H1 (cell line): Measurements from ENCODE around the gene CCPG1. TPM values are rescaled to one million over a fixed set of nuclear protein-coding genes. Genes with fewer than 3 reads are reported as not detected.

Source experiments
- CTCF ChIA-PET: fragments of 300-600 bp; sonication (Branson Sonifier 250); formaldehyde crosslinking; loops from one replicate; lab custom pipeline; 2021; ENCODE audit not compliant: partially characterized antibody; lab: Charles Lee
- POLR2A ChIA-PET: fragments of 300-600 bp; sonication (Branson Sonifier 250); formaldehyde crosslinking; loops from one replicate; lab custom pipeline; 2021; ENCODE audit warnings: inconsistent platforms; ENCODE audit not compliant: partially characterized antibody; lab: Charles Lee
- DNase-seq, 2 experiments: peaks; one replicate each; pipeline versions ENCODE4 v3.0.0 to v3.0.0-alpha.2; 2010 to 2022; ENCODE audit warnings: low spot score in 2 of 2, low read depth in 1 of 2, mixed read lengths in 1 of 2
- FAIRE-seq: peaks from 2 replicates; lab custom pipeline; 2011; peaks lifted over from hg19 to GRCh38; lab: Jason Lieb, UNC
- H2AFZ ChIP-seq: 2 replicates; pipeline ENCODE4 v1.8.1; 2012; ENCODE audit warnings: low read length, inconsistent platforms
- H2AK5ac ChIP-seq: 2 replicates; pipeline ENCODE4 v1.6.1; 2013; ENCODE audit warnings: low read depth, low read length
- H2BK120ac ChIP-seq: replicated peaks from 2 replicates; pipeline ENCODE3; 2013; ENCODE audit warnings: low read depth, low read length, inconsistent platforms
- H2BK12ac ChIP-seq: 2 replicates; pipeline ENCODE4 v1.6.1; 2013; ENCODE audit warnings: low read depth, low read length
- H2BK15ac ChIP-seq: 2 replicates; pipeline ENCODE4 v1.6.1; 2013; ENCODE audit warnings: low read length
- H2BK20ac ChIP-seq: 2 replicates; pipeline ENCODE4 v1.6.1; 2013; ENCODE audit warnings: low read length
- H2BK5ac ChIP-seq: 2 replicates; pipeline ENCODE4 v1.6.1; 2013; ENCODE audit warnings: low read depth, low read length
- H3K14ac ChIP-seq: 2 replicates; pipeline ENCODE4 v1.6.1; 2013; ENCODE audit warnings: inconsistent platforms; ENCODE audit not compliant: insufficient read length
- H3K18ac ChIP-seq: 2 replicates; pipeline ENCODE4 v1.6.1; 2013; ENCODE audit warnings: low read length; ENCODE audit errors: extremely low read depth
- H3K23ac ChIP-seq: 2 replicates; pipeline ENCODE4 v1.6.1; 2013; ENCODE audit warnings: inconsistent platforms; ENCODE audit not compliant: insufficient read length
- H3K23me2 ChIP-seq: 2 replicates; pipeline ENCODE4 v1.6.1; 2013; ENCODE audit warnings: low read depth, low read length
- H3K27ac ChIP-seq: 2 replicates; pipeline ENCODE4 v1.6.1; 2011; ENCODE audit warnings: low read depth, low read length, inconsistent platforms
- H3K27me3 ChIP-seq, 4 experiments: replicated peaks in 1 of 4; 1 replicate in 1 of 4; 2 replicates in 3 of 4; pipeline versions ENCODE4 v1.6.1 to v1.8.1; 2011 to 2013; ENCODE audit warnings: low read length in 3 of 4, mild to moderate bottlenecking in 3 of 4, inconsistent platforms in 2 of 4, mixed read lengths in 2 of 4, moderate library complexity in 1 of 4; ENCODE audit not compliant: control insufficient read depth in 3 of 4, insufficient read depth in 3 of 4; ENCODE audit errors: extremely low read depth in 1 of 4
- H3K36me3 ChIP-seq, 4 experiments: 2 replicates each; pipeline versions ENCODE4 v1.6.1 to v1.8.1; 2011 to 2013; ENCODE audit warnings: mild to moderate bottlenecking in 4 of 4, low read length in 3 of 4, moderate library complexity in 2 of 4, control low read depth in 1 of 4, inconsistent platforms in 1 of 4; ENCODE audit not compliant: insufficient read depth in 4 of 4, control insufficient read depth in 2 of 4
- H3K4ac ChIP-seq: replicated peaks from 2 replicates; pipeline ENCODE3; 2013; ENCODE audit warnings: low read length, low read depth, mixed read lengths, inconsistent platforms; ENCODE audit not compliant: insufficient read length
- H3K4me1 ChIP-seq, 4 experiments: replicated peaks in 1 of 4; 1 replicate in 1 of 4; 2 replicates in 3 of 4; pipeline versions ENCODE4 v1.6.1 to v1.8.1; 2011 to 2013; ENCODE audit warnings: low read length in 3 of 4, inconsistent platforms in 2 of 4, mixed read lengths in 1 of 4; ENCODE audit not compliant: insufficient read depth in 4 of 4, control insufficient read depth in 3 of 4
- H3K4me2 ChIP-seq, 2 experiments: 2 replicates each; pipeline versions ENCODE4 v1.6.1 to v1.8.1; 2011 to 2013; ENCODE audit warnings: low read depth in 2 of 2, low read length in 2 of 2, control low read depth in 1 of 2, inconsistent platforms in 1 of 2, mild to moderate bottlenecking in 1 of 2; ENCODE audit not compliant: insufficient read depth in 1 of 2
- H3K4me3 ChIP-seq, 4 experiments: fragments of 200-600, 300-600 bp in 1 of 4; sonication (generic), shearing (Covaris generic), sonication (Bioruptor Twin) in 1 of 4; 2 replicates each; pipeline versions ENCODE4 v1.5.1 to v1.8.1; 2011 to 2016; ENCODE audit warnings: low read length in 4 of 4, low read depth in 3 of 4, control low read depth in 2 of 4, inconsistent platforms in 2 of 4, mild to moderate bottlenecking in 2 of 4, mixed read lengths in 1 of 4, moderate library complexity in 1 of 4; ENCODE audit not compliant: insufficient read depth in 2 of 4; ENCODE audit errors: extremely low read depth in 1 of 4
- H3K56ac ChIP-seq: replicated peaks from 2 replicates; pipeline ENCODE3; 2013; ENCODE audit warnings: low read depth, mild to moderate bottlenecking, mixed read lengths, low read length, inconsistent platforms; ENCODE audit not compliant: insufficient read length
- H3K79me1 ChIP-seq: 2 replicates; pipeline ENCODE4 v1.6.1; 2013; ENCODE audit warnings: low read depth, low read length, control low read depth
- H3K79me2 ChIP-seq, 2 experiments: 2 replicates each; pipeline versions ENCODE4 v1.6.1 to v1.8.1; 2012 to 2013; ENCODE audit warnings: low read length in 2 of 2, mild to moderate bottlenecking in 2 of 2, inconsistent platforms in 1 of 2; ENCODE audit not compliant: insufficient read depth in 2 of 2, control insufficient read depth in 1 of 2
- H3K9ac ChIP-seq, 4 experiments: replicated peaks in 1 of 4; 1 replicate in 1 of 4; 2 replicates in 3 of 4; pipeline versions ENCODE4 v1.6.1 to v1.8.1; 2011 to 2013; ENCODE audit warnings: low read depth in 3 of 4, low read length in 3 of 4, control low read depth in 2 of 4, mild to moderate bottlenecking in 2 of 4, moderate library complexity in 2 of 4, inconsistent platforms in 1 of 4; ENCODE audit errors: extremely low read depth in 1 of 4
- H3K9me3 ChIP-seq, 2 experiments: 2 replicates each; pipeline versions ENCODE4 v1.6.1 to v1.8.1; 2012 to 2013; ENCODE audit warnings: mild to moderate bottlenecking in 2 of 2, moderate library complexity in 2 of 2, control low read depth in 1 of 2, inconsistent platforms in 1 of 2, low read depth in 1 of 2, low read length in 1 of 2, mixed read lengths in 1 of 2; ENCODE audit not compliant: insufficient read depth in 2 of 2
- H4K20me1 ChIP-seq, 2 experiments: replicated peaks in 1 of 2; 2 replicates each; pipeline versions ENCODE3 to v1.8.1; 2011 to 2013; ENCODE audit warnings: inconsistent platforms in 2 of 2, low read length in 2 of 2, mild to moderate bottlenecking in 1 of 2; ENCODE audit not compliant: insufficient read depth in 2 of 2, control insufficient read depth in 1 of 2
- H4K5ac ChIP-seq: 2 replicates; pipeline ENCODE4 v1.6.1; 2013; ENCODE audit warnings: low read length, low read depth, mixed read lengths, inconsistent platforms; ENCODE audit not compliant: insufficient read length
- H4K8ac ChIP-seq: 2 replicates; pipeline ENCODE4 v1.8.0; 2013; ENCODE audit warnings: mild to moderate bottlenecking, moderate library complexity, low read length, inconsistent platforms; ENCODE audit not compliant: insufficient read depth; ENCODE audit errors: extremely low read depth
- H4K91ac ChIP-seq: replicated peaks from 2 replicates; pipeline ENCODE3; 2013; ENCODE audit warnings: low read length, mixed read lengths, inconsistent platforms; ENCODE audit not compliant: insufficient read length
- CREB1 ChIP-seq: IDR thresholded peaks from 2 replicates; pipeline ENCODE4 v1.6.1; 2012; ENCODE audit warnings: inconsistent platforms
- JUN ChIP-seq: IDR thresholded peaks from 2 replicates; pipeline ENCODE4 v1.6.1; 2011; ENCODE audit warnings: low read depth, mild to moderate bottlenecking, improper control_type of control experiment, low read length
- KDM1A ChIP-seq: fragments of 200-600, 300-600 bp; sonication (generic); IDR thresholded peaks from 2 replicates; pipeline ENCODE4 v1.7.1; 2016; ENCODE audit warnings: mild to moderate bottlenecking, low read length, borderline replicate concordance
- KDM4A ChIP-seq: IDR thresholded peaks from one replicate; pipeline ENCODE4 v1.7.1; 2012; ENCODE audit warnings: low read depth, mild to moderate bottlenecking, moderate library complexity, low read length, inconsistent platforms; ENCODE audit not compliant: severe bottlenecking
- NANOG ChIP-seq: IDR thresholded peaks from 2 replicates; pipeline ENCODE4 v1.6.1; 2011; ENCODE audit warnings: low read length, low read depth, mild to moderate bottlenecking, inconsistent platforms; ENCODE audit not compliant: insufficient read depth, poor library complexity, severe bottlenecking
- POLR2AphosphoS5 ChIP-seq: IDR thresholded peaks from 2 replicates; pipeline ENCODE4 v1.6.1; 2011; ENCODE audit warnings: low read depth, low read length
- POU5F1 ChIP-seq: IDR thresholded peaks from 2 replicates; pipeline ENCODE4 v1.6.1; 2011; ENCODE audit warnings: low read depth, mild to moderate bottlenecking, low read length, moderate library complexity
- RBBP5 ChIP-seq: IDR thresholded peaks from 2 replicates; pipeline ENCODE4 v1.7.1; 2012; ENCODE audit warnings: low read depth, mild to moderate bottlenecking, inconsistent platforms, low read length, moderate library complexity, borderline replicate concordance
- RNF2 ChIP-seq: fragments of 200-900, 300-1000 bp; sonication (generic); IDR thresholded peaks from 2 replicates; pipeline ENCODE4 v1.7.1; 2016; ENCODE audit warnings: borderline replicate concordance, low read depth, mild to moderate bottlenecking, antibody characterized with exemption, low read length; ENCODE audit not compliant: poor library complexity, severe bottlenecking; ENCODE audit errors: missing control alignments
- RXRA ChIP-seq: IDR thresholded peaks from 2 replicates; pipeline ENCODE4 v1.6.1; 2011; ENCODE audit warnings: low read depth, mild to moderate bottlenecking, low read length, moderate library complexity; ENCODE audit not compliant: insufficient read depth
- SAP30 ChIP-seq: fragments of 300-600 bp; sonication (generic); IDR thresholded peaks from 2 replicates; pipeline ENCODE4 v1.7.1; 2012; ENCODE audit warnings: low read length, moderate library complexity, mild to moderate bottlenecking, inconsistent platforms; ENCODE audit not compliant: insufficient read depth, insufficient replicate concordance
- TAF1 ChIP-seq: IDR thresholded peaks from 2 replicates; pipeline ENCODE4 v1.6.1; 2011; ENCODE audit warnings: mild to moderate bottlenecking, low read depth, low read length
- WGBS, 2 experiments: shearing (Covaris generic) in 1 of 2; methylation state at CpG; one replicate each; pipeline versions ENCODE4 v1.1.6 to v1.1.7; 2013 to 2015; ENCODE audit warnings: low lambda C conversion rate in 2 of 2, mixed read lengths in 2 of 2, inconsistent platforms in 1 of 2, low coverage in 1 of 2, missing lambda C conversion rate in 1 of 2; ENCODE audit not compliant: insufficient replicate concordance in 2 of 2, insufficient coverage in 1 of 2, insufficient read length in 1 of 2; ENCODE audit errors: extremely low coverage in 1 of 2, missing lambda C conversion rate in 1 of 2; 5-methylcytosine and 5-hydroxymethylcytosine counted together
- polyA plus RNA-seq, 7 experiments: library from polyadenylated mRNA; depleted of rRNA in 3 of 7; stranded (reverse) in 5 of 7; unstranded in 2 of 7; fragments of >200 nt in 5 of 7; fragments of 200-250 nt in 2 of 7; gene quantifications; 1 replicate in 5 of 7; 2 replicates in 1 of 7; 4 replicates in 1 of 7; pipeline versions ENCODE4 v1.2.1 to v1.2.3, GENCODE V29; 2011 to 2013; ENCODE audit warnings: missing spikeins in 2 of 7, mixed read lengths in 2 of 7
- total RNA-seq: library from RNA; stranded (reverse); fragmentation: NEBNext Ultra II Directional; extraction: Animal tissue kit (Norgen Biotek cat#: 25700); gene quantifications from 2 replicates; pipeline ENCODE4 v1.2.1, GENCODE V29; 2021

CCPG1 gene
- total and polyA plus RNA-seq, 2 of the 8 experiments (the other 6 are each of a cell fraction or from before 2014, with no cell fraction given): 2.3 to 13.2 TPM

DNA sequence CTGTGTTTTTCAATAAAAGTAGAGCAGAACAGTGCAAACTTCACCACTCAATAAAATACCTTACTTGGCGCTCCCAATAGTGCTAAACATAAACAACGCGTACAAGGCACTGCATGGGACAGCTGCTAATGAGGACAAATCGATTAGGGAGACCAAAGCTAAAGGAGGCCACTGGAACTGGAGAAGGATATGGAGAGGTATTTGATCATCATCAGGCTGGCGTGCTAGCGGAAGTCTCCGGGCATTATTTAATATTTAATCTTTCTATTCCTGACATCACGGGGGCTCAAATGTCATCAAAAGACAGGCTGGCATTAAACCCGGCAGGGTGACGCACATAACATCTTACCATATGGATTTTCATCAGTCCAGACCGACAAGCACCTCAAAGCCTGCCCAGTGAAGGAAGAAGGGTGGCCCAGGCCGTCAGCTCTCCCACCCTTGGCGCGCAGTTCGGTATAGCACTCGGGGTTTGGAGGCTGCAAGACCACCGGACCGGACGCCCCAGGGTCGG, 604 bp downstream of the CCPG1 start:
- 0 out of 2 replicates have a peak overlapping the region, but pooled peaks have one; percentile 22 for H4K8ac ChIP-seq
- H2AFZ ChIP-seq: peak overlapping the region; percentile 92
- no peak overlapping the region for H4K91ac ChIP-seq
- peaks cover 11% of the 10 kb centered on the region; the same call in 1 of the 2 replicates for H3K23me2 ChIP-seq
- H3K4me1 ChIP-seq: no peaks in the 10 kb centered on the region; a peak in 1 of 7 replicates
- ChIA-PET POLR2A (interaction anchor here (0.6 to 1.8 kb wide), 5 partner anchors 12 to 211 kb away, joined by 3 to 9 read pairs (median 4); partner anchors contain the start of genes PIGB, PIGBOS1 and RSL24D1), CTCF (interaction anchor here (0.5 to 2.3 kb wide), 21 partner anchors 11 to 1248 kb away, joined by 3 to 24 read pairs (median 5); partner anchors contain the start of genes PIGB and PIGBOS1)
- peak overlapping the region; percentile 60; the same call in 1 of the 2 replicates for H3K18ac ChIP-seq
- H3K4me3 ChIP-seq: peak overlapping the region; percentile 62 to 84 (median 77)
- H2BK120ac ChIP-seq: no peak overlapping the region
- no peak overlapping the region for H3K14ac ChIP-seq
- no peaks in the 10 kb centered on the region for H4K20me1 ChIP-seq
- H3K9me3 ChIP-seq: no peaks in the 10 kb centered on the region
- no peaks in the 10 kb centered on the region for H3K36me3 ChIP-seq
- 0 out of 2 replicates have a peak overlapping the region, but pooled peaks have one; percentile 29 for H2BK12ac ChIP-seq
- no peak overlapping the region for H2BK15ac ChIP-seq
- peak overlapping the region; percentile 90 to 93 for H3K4me2 ChIP-seq
- H3K79me1 ChIP-seq: no peaks in the 10 kb centered on the region
- peak overlapping the region; percentile 20 to 64 (median 57) for H3K9ac ChIP-seq
- no peak overlapping the region for H3K56ac ChIP-seq
- H3K23ac ChIP-seq: no peak overlapping the region
- FAIRE-seq: no peak
- no peak for DNase-seq
- H2BK20ac ChIP-seq: no peak overlapping the region
- H2AK5ac ChIP-seq: no peak overlapping the region
- 15% methylated on average over 14 of the region's 20 CpGs; no CpG with 5 or more reads in 1 of the 2 experiments for WGBS, 2 experiments
- H3K27ac ChIP-seq: no peak overlapping the region
- peak overlapping the region; percentile 40; the same call in 1 of the 2 replicates for H2BK5ac ChIP-seq
- no peaks in the 10 kb centered on the region for H3K79me2 ChIP-seq
- no peaks in the 10 kb centered on the region for H3K27me3 ChIP-seq
- H4K5ac ChIP-seq: no peak overlapping the region
- H3K4ac ChIP-seq: no peak overlapping the region
- TF ChIP-seq RXRA (no peak), KDM4A (no peak), JUN (no peak), TAF1 (no peak), SAP30 (no peak), CREB1 (no peak), POLR2AphosphoS5 (no peak), KDM1A (no peak), POU5F1 (no peak), RBBP5 (no peak), NANOG (no peak), RNF2 (no peak)
